Activated B cell treated with CpG ODN at 0.5 μM for 24 hours (primary cell): Measurements from ENCODE around the gene KREMEN1. TPM values are rescaled to one million over a fixed set of nuclear protein-coding genes. Genes with fewer than 3 reads are reported as not detected.

Source experiments
- ATAC-seq: fragments of 200-7000 bp; cut with Tn5 transposase; one replicate; pipeline ENCODE4 v1.10.0; 2021; ENCODE audit warnings: low read depth, mild to moderate bottlenecking, moderate library complexity
- CTCF ChIA-PET: fragments of 350-600 bp; sonication (Branson Sonifier 250); formaldehyde crosslinking; loops from one replicate; lab custom pipeline; 2021; ENCODE audit warnings: antibody characterized with exemption; lab: Charles Lee
- POLR2A ChIA-PET: fragments of 350-600 bp; sonication (Branson Sonifier 250); formaldehyde crosslinking; loops from one replicate; lab custom pipeline; 2021; ENCODE audit warnings: antibody characterized with exemption; lab: Charles Lee
- DNase-seq: peaks from one replicate; pipeline ENCODE4 v3.0.0; 2022
- H3K27ac Mint-ChIP-seq: one replicate; pipeline ENCODE4 v1.8.0; 2020; ENCODE audit warnings: mixed read lengths
- H3K27me3 Mint-ChIP-seq: one replicate; pipeline ENCODE4 v1.8.0; 2021; ENCODE audit warnings: mixed read lengths
- H3K36me3 Mint-ChIP-seq: one replicate; pipeline ENCODE4 v1.8.0; 2021; ENCODE audit warnings: low read depth, mixed read lengths
- H3K4me1 Mint-ChIP-seq: one replicate; pipeline ENCODE4 v1.8.0; 2021; ENCODE audit warnings: mixed read lengths
- H3K4me3 Mint-ChIP-seq: one replicate; pipeline ENCODE4 v1.8.0; 2020; ENCODE audit warnings: mild to moderate bottlenecking, mixed read lengths
- H3K9me3 Mint-ChIP-seq: one replicate; pipeline ENCODE4 v1.8.0; 2020; ENCODE audit warnings: mixed read lengths
- intact Hi-C: fragments of 100-400 bp; cut with micrococcal nuclease; formaldehyde crosslinking; loops from one replicate; pipeline ENCODE4 v1.15.1; 2024
- total RNA-seq: library from RNA; stranded (reverse); gene quantifications from 2 replicates; pipeline ENCODE4 v1.2.3, GENCODE V29; 2022
- TF ChIP-seq, protein P1 (sequence below): fragments of 200-600 bp; IDR thresholded peaks from one replicate; pipeline ENCODE4 v1.8.0; 2022; ENCODE audit warnings: antibody characterized with exemption, mild to moderate bottlenecking

KREMEN1 gene
- total RNA-seq, 1 donor from 2014 or later: not detected

DNA sequence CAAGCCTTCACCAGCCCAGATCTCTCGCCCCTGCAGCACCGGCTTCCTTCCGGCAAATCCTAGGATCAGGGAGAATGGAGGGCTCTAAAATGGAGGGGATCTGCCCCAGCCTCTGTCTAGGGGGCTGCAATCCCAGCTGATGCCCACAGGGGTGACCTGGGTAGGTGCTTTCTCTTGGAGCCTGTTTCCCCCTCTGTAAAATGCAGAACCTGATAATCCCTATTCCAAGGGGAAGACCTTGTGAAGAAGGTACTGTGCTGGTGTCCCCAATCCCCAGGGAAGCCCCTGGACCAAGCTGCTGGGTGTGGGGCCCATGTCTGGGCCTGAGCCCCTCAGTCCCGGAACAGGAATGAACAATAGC, 135.6 kb downstream of the KREMEN1 start:
- ChIA-PET CTCF (no interaction called here), POLR2A (no interaction called here)
- H3K27me3 Mint-ChIP-seq: peaks cover 53% of the 10 kb centered on the region

DNA sequence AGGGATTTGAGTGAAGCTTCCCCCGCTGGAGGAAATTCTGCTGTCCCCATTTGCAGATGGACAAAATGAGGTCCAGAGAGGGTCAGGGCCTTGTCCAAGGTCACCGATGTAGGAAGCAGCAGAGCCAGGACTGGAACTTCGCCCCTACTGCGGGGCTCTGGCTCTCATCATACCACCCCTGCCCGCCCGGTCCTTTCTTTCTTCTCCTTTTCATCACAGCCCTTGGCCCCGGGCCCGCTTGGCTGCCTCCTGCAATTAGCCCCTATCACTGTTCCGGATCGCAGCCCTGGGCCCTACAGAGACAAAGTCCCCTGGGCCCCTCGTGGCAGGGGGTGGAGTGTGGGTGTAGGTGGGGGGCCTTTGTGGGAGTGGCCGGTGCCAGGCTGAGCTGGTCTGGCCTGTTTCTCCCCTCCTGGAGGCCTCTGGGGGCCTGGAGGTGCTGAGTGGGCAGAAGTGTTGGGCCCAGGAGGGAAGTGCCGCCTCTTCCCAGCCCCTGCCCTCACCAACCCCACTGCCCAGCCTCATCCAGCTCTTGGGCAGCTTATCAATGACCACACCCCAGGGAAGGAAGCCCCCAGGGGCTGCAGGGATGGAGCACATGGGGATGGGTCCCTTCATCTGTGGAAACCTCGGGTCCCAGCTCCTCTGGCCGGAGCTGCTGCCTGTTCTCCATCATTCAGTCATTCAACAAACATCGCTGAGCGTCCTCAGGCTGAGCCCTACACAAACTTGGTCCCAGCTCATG, 136.2 kb downstream of the KREMEN1 start:
- no peak overlapping the region for H3K27ac Mint-ChIP-seq
- H3K4me1 Mint-ChIP-seq: peaks cover 15% of the 10 kb centered on the region
- no peaks in the 10 kb centered on the region for H3K9me3 Mint-ChIP-seq
- TF ChIP-seq, protein P1, sequence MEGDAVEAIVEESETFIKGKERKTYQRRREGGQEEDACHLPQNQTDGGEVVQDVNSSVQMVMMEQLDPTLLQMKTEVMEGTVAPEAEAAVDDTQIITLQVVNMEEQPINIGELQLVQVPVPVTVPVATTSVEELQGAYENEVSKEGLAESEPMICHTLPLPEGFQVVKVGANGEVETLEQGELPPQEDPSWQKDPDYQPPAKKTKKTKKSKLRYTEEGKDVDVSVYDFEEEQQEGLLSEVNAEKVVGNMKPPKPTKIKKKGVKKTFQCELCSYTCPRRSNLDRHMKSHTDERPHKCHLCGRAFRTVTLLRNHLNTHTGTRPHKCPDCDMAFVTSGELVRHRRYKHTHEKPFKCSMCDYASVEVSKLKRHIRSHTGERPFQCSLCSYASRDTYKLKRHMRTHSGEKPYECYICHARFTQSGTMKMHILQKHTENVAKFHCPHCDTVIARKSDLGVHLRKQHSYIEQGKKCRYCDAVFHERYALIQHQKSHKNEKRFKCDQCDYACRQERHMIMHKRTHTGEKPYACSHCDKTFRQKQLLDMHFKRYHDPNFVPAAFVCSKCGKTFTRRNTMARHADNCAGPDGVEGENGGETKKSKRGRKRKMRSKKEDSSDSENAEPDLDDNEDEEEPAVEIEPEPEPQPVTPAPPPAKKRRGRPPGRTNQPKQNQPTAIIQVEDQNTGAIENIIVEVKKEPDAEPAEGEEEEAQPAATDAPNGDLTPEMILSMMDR: no peak
- ChIA-PET POLR2A (no interaction called here), CTCF (no interaction called here)
- H3K36me3 Mint-ChIP-seq: no peaks in the 10 kb centered on the region
- DNase-seq (peak; percentile 34), ATAC-seq (peak; percentile 83)
- intact Hi-C loops: loop anchor here (1.0 to 10.0 kb wide), 2 partner anchors 42 to 134 kb away; partner anchors contain the start of gene KREMEN1
- peaks cover 53% of the 10 kb centered on the region for H3K27me3 Mint-ChIP-seq
- H3K4me3 Mint-ChIP-seq: no peak overlapping the region

More for the DNA sequence above, 135.6 kb downstream of the KREMEN1 start:
- no peak overlapping the region for H3K27ac Mint-ChIP-seq
- ATAC-seq: peak; percentile 15
- no peaks in the 10 kb centered on the region for H3K9me3 Mint-ChIP-seq
- no peak overlapping the region for H3K4me3 Mint-ChIP-seq
- intact Hi-C loops: loop anchor here (10.0 kb wide), 1 partner anchor 134 kb away; the partner anchor contains the start of gene KREMEN1
- no peaks in the 10 kb centered on the region for H3K36me3 Mint-ChIP-seq
- DNase-seq: no peak
- TF ChIP-seq, protein P1: no peak
- peaks cover 16% of the 10 kb centered on the region for H3K4me1 Mint-ChIP-seq

- TF ChIP-seq, protein P1: no peak
- DNase-seq (no peak), ATAC-seq (no peak)
- no peaks in the 10 kb centered on the region for H3K36me3 Mint-ChIP-seq
- H3K27me3 Mint-ChIP-seq: peaks cover 55% of the 10 kb centered on the region
- POLR2A ChIA-PET: no interaction called here
- H3K27ac Mint-ChIP-seq: no peak overlapping the region
- no peaks in the 10 kb centered on the region for H3K9me3 Mint-ChIP-seq
- peaks cover 15% of the 10 kb centered on the region for H3K4me1 Mint-ChIP-seq
- intact Hi-C loops: loop anchor here (1.0 to 10.0 kb wide), 2 partner anchors 42 to 135 kb away; partner anchors contain the start of gene KREMEN1
- H3K4me3 Mint-ChIP-seq: no peak overlapping the region
- CTCF ChIA-PET: no interaction called here
Measured at GRCh38 chr22:29209624-29209929, 136.7 kb downstream of the KREMEN1 start.

GRCh38 chr22:29211066-29211465, 138.2 kb downstream of the KREMEN1 start:
- DNase-seq (no peak), ATAC-seq (no peak)
- H3K9me3 Mint-ChIP-seq: no peaks in the 10 kb centered on the region
- H3K4me1 Mint-ChIP-seq: peaks cover 15% of the 10 kb centered on the region
- no peak overlapping the region for H3K27ac Mint-ChIP-seq
- no peak overlapping the region for H3K4me3 Mint-ChIP-seq
- CTCF ChIA-PET: no interaction called here
- H3K36me3 Mint-ChIP-seq: no peaks in the 10 kb centered on the region
- H3K27me3 Mint-ChIP-seq: peaks cover 57% of the 10 kb centered on the region
- intact Hi-C loops: no loop called here
- POLR2A ChIA-PET: interaction anchor here (0.6 kb wide), 1 partner anchor 289 kb away, joined by 4 read pairs; no protein-coding TSS in a partner anchor
- TF ChIP-seq, protein P1: no peak

DNA sequence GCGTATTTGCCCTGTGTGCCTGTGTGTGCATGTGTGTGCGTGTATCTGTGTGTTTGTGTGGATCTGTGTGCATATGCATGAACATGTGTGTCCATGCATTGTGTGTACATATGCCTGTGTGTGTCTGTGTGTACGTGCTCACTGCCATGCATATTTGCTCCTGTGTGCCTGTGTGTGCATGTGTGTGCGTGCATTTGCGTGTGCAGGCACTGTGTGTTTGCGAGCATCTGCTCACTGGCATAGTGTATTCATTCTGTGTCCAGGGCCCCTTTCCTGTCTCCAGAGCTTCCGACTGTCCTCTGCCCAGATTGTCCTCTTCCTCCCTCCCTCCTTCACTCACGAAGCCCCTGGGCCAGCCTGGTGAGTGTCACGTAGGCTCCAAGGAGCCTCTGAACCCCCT, 138.6 kb downstream of the KREMEN1 start:
- CTCF ChIA-PET: no interaction called here

More for the DNA sequence above, 138.6 kb downstream of the KREMEN1 start:
- TF ChIP-seq, protein P1: no peak
- intact Hi-C loops: no loop called here
- POLR2A ChIA-PET: no interaction called here
- DNase-seq (no peak), ATAC-seq (no peak)
- Mint-ChIP-seq H3K4me1 (peaks cover 13% of the 10 kb centered on the region), H3K27ac (no peak overlapping the region), H3K27me3 (peaks cover 58% of the 10 kb centered on the region), H3K9me3 (no peaks in the 10 kb centered on the region), H3K36me3 (no peaks in the 10 kb centered on the region), H3K4me3 (no peak overlapping the region)
